ENCODE data around the gene C10orf90.

C10orf90 gene

GRCh38 chr10:126501828-126502227, 168.7 kb downstream of the C10orf90 start:
- DNase-seq (ENCODE audit: low spot score): no peak

- DNase-seq (ENCODE audit: low spot score): no peak
These were observed 169.6 kb downstream of the C10orf90 start for GRCh38 chr10:126500866-126501265.

- no peak for DNase-seq (ENCODE audit: low spot score)
These were observed 170.3 kb downstream of the C10orf90 start for GRCh38 chr10:126500185-126500584.

- DNase-seq (ENCODE audit: low spot score): no peak
These were observed 170.7 kb downstream of the C10orf90 start for GRCh38 chr10:126499744-126500143.

- no peak for DNase-seq (ENCODE audit: low spot score)
These were observed 172.8 kb downstream of the C10orf90 start for GRCh38 chr10:126497672-126498071.

GRCh38 chr10:126496771-126497545, 173.5 kb downstream of the C10orf90 start:
- no peak for DNase-seq (ENCODE audit: low spot score)

DNA sequence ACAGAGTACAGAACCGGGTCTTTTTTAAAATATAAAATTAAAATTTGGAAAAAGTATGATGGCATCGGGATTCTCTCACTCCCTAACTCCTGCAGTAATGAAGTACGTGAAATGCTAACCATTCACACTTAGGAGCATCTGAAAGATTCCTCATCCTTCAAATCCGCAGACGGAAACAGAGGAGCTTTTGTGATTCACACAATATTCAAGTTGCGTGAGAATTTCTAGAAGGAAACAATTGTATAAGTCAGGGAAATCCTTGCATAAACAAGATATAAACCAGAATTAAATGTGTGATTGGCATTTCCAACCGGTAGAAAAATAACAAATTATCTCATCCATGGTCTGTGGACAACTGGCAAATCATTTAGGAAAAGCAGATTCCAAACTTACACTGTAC, 179.0 kb downstream of the C10orf90 start:
- DNase-seq (ENCODE audit: low spot score): no peak

GRCh38 chr10:126481181-126481580, 189.3 kb downstream of the C10orf90 start:
- no peak for DNase-seq (ENCODE audit: low spot score)

GRCh38 chr10:126480648-126481047, 189.8 kb downstream of the C10orf90 start:
- DNase-seq (ENCODE audit: low spot score): no peak

GRCh38 chr10:126479280-126479895, 191.1 kb downstream of the C10orf90 start:
- no peak for DNase-seq (ENCODE audit: low spot score)

DNA sequence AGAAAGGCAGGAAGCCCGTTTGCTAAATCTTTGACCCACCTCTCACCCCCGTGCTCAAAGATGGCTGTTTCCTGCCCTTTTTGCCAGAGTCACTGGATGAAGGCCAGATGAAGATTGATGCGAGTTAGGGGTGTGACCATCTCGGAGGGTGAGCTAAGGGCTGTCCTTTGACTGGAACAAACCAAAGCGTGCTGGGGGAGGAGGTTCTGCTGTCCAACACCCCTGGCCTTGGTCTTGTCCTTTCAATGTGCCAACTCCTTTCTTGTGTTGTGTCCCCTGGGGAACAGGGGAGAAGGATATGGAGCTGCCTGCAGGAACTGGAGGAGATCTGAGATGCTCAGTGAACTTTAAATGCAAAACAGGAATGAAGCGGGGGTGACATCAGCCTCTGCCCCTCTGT, 191.9 kb downstream of the C10orf90 start:
- DNase-seq (ENCODE audit: low spot score): no peak

- peak; percentile 78 for DNase-seq (ENCODE audit: low spot score)
These were observed 194.2 kb downstream of the C10orf90 start for GRCh38 chr10:126476246-126476645.

DNA sequence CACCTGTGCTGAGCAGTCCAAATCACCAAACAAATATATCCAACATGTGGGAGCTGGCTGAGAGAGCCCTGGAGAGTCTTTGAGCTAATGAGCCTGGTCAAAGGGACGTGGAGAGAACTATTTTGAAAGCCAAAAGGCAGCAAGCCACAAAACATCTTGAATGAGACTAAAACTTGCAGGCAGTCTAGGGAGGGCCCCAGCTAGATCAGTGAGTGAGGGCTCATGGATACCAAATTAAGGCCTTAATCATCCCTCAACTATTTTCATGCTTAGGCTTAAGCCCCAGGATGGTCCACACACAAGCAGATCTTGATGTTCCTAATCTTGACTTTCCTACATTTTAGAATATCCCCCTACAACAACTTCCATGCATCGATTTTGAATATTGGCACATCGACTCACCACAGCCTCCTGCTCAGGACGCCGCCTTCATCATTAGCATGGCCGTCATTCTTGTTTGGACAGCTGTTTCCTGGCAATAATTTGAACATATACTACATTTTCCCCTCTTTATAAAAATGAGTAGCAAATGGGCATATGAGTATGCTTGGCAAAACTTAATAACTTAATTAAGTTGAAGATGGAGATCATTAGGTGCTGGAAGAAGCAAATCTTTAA, 195.3 kb downstream of the C10orf90 start:
- DNase-seq (ENCODE audit: low spot score): no peak

DNA sequence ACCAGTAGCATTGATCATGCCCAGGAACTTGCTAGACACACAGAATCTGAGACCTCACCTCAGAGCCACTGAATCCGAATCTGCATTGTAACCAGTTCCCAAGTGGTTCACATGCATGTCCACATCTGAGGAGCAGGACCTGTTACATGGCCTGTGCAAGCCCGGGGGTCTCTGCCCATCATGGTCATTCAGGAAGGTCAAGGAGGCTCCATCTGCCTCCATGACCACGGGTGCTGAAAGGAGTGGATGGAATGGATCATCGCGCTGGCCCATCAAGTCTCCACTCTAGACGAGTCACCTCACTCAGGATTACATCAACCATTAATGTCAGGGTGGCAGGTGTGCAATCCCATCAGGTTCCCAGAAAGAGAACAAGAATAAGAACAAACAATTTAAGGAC, 196.5 kb downstream of the C10orf90 start:
- DNase-seq (ENCODE audit: low spot score): no peak

DNA sequence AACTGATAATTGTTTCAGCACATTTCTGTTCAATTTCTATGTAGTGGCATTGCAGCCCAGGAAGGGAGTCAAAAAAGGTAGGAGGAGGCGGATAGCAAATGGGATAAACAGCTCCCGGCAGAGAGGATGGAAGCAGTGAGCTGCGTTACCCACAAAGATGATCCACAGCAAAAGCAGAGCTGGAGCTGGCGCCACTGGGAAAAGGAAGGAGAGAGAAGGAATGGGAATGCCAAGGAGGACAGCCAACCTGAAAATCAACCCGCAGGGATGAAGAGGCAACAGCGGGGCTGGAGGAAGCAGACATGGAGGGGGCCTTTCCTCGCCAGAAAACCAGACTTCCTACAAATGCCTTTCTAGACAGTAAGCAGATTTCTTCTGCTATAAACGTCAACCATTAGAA, 199.5 kb downstream of the C10orf90 start:
- DNase-seq (ENCODE audit: low spot score): no peak

- DNase-seq (ENCODE audit: low spot score): no peak
These were observed 200.8 kb downstream of the C10orf90 start for GRCh38 chr10:126469692-126470091.

DNA sequence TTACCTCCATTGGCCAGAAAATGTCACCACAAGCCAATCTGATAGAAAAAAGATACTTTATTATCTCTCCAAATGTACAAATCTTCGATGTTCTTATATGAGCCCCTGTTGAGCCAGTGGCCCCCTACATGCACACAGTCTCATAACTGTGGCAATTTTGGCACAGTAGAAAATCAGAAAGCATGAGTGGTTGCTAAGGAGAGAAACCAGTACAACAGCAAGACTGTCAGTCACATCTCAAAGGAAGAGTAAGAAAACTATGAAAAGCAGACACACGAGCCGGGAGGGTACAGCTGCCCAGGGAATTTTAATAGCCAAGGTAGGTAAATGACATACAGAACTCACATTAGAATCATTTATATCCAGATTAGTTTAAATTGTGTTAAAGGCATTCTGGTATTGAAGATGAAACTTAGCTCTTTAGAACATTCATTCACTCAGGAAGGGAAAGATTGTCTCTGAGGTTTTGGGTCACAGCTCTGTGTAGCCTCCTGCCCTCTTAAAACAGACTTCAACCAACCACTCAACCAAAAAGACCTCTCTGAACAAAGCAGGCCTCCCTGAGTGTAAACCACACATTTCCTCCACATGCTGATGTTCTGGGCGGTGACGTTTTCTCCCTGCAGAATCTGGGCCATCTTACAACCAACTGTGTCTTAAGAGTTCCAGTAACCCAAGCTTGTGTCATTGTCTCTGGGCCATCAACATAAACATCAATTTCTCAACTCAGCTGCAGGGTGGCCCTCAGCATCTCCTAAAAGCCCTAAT, 201.4 kb downstream of the C10orf90 start:
- DNase-seq (ENCODE audit: low spot score): no peak

GRCh38 chr10:126468467-126468866, 202.0 kb downstream of the C10orf90 start:
- DNase-seq (ENCODE audit: low spot score): no peak

- no peak for DNase-seq (ENCODE audit: low spot score)
These were observed 204.7 kb downstream of the C10orf90 start for GRCh38 chr10:126465771-126466170.

DNA sequence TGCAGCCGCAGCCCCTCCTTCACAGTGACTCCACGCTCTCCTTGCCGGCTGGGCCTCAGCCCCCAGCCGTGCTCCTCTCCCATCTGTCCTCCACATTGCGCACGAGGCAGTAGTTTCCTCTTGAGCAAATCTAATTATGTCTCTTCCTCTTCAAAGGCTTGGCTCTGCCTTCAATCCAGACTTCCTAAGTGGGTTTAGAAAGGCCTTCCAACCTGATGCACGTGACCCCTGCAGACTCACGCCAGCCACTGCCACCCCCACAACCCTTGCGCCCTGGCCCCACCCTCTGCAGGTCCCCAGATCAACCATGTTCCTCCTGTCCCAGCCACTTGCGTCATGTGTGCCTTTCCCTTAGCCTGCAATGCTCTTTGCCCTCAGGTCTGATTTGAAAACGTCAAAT, 207.2 kb downstream of the C10orf90 start:
- DNase-seq (ENCODE audit: low spot score): no peak

GRCh38 chr10:126461289-126461940, 209.1 kb downstream of the C10orf90 start:
- no peak for DNase-seq (ENCODE audit: low spot score)

DNA sequence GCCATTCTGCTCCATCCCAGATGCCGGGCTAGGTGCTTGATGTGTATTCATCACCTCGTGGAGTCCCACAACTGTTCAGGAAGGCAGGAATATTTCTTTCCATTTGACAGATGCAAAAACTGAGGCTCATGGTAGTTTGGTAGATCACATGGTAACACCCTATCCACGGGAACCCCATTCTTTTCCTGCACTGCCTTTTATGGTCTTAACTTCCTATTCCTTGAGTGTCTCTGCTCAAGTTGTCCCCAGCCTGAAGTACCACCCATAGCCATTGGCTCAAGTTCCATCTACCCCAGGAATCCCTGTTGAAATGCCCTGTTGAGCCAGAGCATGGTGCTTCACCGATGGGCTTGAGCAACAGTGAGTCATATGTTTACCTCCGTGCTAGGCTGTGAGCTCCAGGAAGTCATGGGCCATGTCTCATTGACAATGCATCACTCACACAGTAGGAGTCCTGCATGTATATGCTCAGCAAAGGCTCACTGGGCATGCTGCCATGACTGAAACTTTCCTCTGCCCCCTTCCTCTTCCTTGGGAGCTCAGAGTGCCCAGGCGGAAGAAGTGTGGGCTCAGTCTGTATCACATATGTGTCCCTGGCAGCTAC, 210.5 kb downstream of the C10orf90 start:
- no peak for DNase-seq (ENCODE audit: low spot score)
